Thymus (tissue), 11 donors: ENCODE results near the gene SLCO3A1. TPM values are rescaled to one million over a fixed set of nuclear protein-coding genes. Genes with fewer than 3 reads are reported as not detected.

ENCODE experiments used
- DNase-seq, 9 donors: peaks; one replicate each; pipeline ENCODE4 v3.0.0-alpha.2; 2013; ENCODE audit warnings: low spot score in 9 of 9, low read depth in 6 of 9, missing footprints in 1 of 9
- H3K27ac ChIP-seq, 2 donors: one replicate each; pipeline ENCODE4 v1.5.1; 2013; ENCODE audit warnings: control low read depth in 1 of 2, low read depth in 1 of 2, low read length in 1 of 2, mild to moderate bottlenecking in 1 of 2, moderate library complexity in 1 of 2
- H3K27me3 ChIP-seq, 2 donors: one replicate each; pipeline ENCODE4 v1.5.1; 2013; ENCODE audit warnings: low read length in 1 of 2; ENCODE audit not compliant: control insufficient read depth in 2 of 2, insufficient read depth in 1 of 2
- H3K36me3 ChIP-seq, 2 donors: one replicate each; pipeline ENCODE4 v1.5.1; 2013; ENCODE audit warnings: low read length in 1 of 2, mild to moderate bottlenecking in 1 of 2, moderate library complexity in 1 of 2; ENCODE audit not compliant: control insufficient read depth in 2 of 2, insufficient read depth in 2 of 2
- H3K4me1 ChIP-seq, 2 donors: one replicate each; pipeline ENCODE4 v1.5.1; 2013; ENCODE audit warnings: low read length in 2 of 2; ENCODE audit not compliant: control insufficient read depth in 2 of 2, insufficient read depth in 2 of 2
- H3K4me3 ChIP-seq, 2 donors: one replicate each; pipeline ENCODE4 v1.5.1; 2013; ENCODE audit warnings: low read length in 2 of 2, control low read depth in 1 of 2, mild to moderate bottlenecking in 1 of 2
- H3K9me3 ChIP-seq, 2 donors: one replicate each; pipeline ENCODE4 v1.5.1; 2013; ENCODE audit warnings: low read length in 1 of 2, mild to moderate bottlenecking in 1 of 2; ENCODE audit not compliant: control insufficient read depth in 2 of 2, insufficient read depth in 1 of 2
- WGBS: extraction: QIAGEN DNeasy Blood & Tissue Kit; methylation state at CpG from one replicate; pipeline ENCODE4 v1.1.7; 2013; 5-methylcytosine and 5-hydroxymethylcytosine counted together
- polyA plus RNA-seq: library from polyadenylated mRNA; stranded (reverse); fragments of 200-250 nt; gene quantifications from one replicate; pipeline ENCODE4 v1.2.3, GENCODE V29; 2013
- total RNA-seq: library from RNA; stranded (reverse); fragments of 120-200 nt; gene quantifications from one replicate; pipeline ENCODE4 v1.2.4, GENCODE V29; 2013
- donor health status: healthy.

SLCO3A1 gene
- total and polyA plus RNA-seq, 2 donors, result 1.6 to 7.9 TPM

DNA sequence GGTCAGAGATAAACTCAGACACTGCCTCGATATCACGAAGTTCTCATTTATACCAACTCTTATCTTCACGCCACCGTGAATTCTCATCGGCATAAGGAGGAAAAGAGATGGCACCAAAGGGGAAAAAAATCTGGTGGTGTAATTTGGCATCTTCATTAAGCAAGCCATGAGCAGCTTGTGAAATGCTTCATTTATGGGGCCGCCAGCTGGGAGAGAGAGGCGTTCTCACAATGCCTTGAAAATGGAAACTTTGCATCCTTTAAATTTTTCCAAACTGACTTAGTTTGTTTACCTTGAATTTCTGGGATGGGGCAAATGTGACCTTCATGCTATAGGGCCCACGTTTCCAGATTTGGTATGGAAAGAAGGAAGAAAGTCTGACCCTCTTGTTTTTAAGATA, 297.7 kb downstream of the SLCO3A1 start:
- WGBS, result 90% methylated on average over 8 of the region's 8 CpGs
- Histone ChIP-seq H3K9me3 (no peaks in the 10 kb centered on the region), H3K4me3 (no peak overlapping the region), H3K36me3 (no peaks in the 10 kb centered on the region), H3K27me3 (no peaks in the 10 kb centered on the region), H3K27ac (no peak overlapping the region), H3K4me1 (peaks cover 5 to 20% of the 10 kb centered on the region in 2 donors)
- DNase-seq, result no peak

DNA sequence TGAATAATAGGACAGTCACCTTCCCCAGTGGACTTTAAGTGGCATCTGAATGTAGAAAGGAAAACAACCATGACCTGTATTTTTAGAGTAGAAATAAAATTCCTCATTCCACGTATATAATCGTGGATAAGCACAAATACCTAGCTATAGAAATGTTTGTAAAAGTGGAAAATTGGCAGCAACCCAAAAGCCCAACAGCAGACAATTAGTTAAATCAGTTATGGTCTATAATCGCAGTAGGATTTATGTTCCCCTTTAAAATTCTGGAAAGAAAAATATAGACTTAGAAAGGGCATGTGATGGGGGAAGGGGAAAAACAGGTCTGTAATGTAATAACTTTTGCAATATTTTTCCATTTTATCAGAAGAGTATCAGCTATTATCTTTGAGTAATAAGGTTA, 298.2 kb downstream of the SLCO3A1 start:
- Histone ChIP-seq H3K27me3 (no peaks in the 10 kb centered on the region), H3K4me3 (no peak overlapping the region), H3K36me3 (no peaks in the 10 kb centered on the region), H3K4me1 (peaks cover 5 to 18% of the 10 kb centered on the region in 2 donors), H3K9me3 (no peaks in the 10 kb centered on the region), H3K27ac (no peak overlapping the region)
- no peak for DNase-seq
- WGBS, result 87% methylated on average over 3 of the region's 3 CpGs

GRCh38 chr15:92152983-92153382, 299.5 kb downstream of the SLCO3A1 start:
- H3K9me3 ChIP-seq, result no peaks in the 10 kb centered on the region
- H3K27ac ChIP-seq, result no peak overlapping the region
- no peak overlapping the region for H3K4me3 ChIP-seq
- H3K27me3 ChIP-seq, result no peaks in the 10 kb centered on the region
- no peaks in the 10 kb centered on the region for H3K36me3 ChIP-seq
- H3K4me1 ChIP-seq, result peaks cover 5 to 14% of the 10 kb centered on the region in 2 donors
- WGBS, result 97% methylated on average over 1 of the region's 1 CpG
- DNase-seq, result no peak

DNA sequence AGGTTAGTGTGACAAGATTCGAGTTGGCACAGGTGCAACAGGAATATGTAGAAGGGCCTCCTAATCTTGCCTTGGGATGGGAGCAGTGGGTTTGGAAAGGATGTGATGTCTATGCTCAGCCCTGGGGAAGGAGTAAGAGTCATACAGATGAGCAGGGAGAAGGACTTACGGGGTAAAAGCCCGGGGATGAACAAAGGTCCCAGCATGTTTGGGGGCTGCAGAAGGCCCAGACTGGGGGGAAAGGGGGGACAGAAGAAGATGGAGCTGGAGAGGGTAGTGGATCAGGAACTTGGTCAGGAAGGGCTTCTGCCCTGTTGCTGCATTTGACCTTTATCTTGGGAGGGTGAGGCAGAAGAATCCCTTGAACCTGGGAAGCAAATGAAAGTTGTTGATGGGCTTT, 300.1 kb downstream of the SLCO3A1 start:
- no peaks in the 10 kb centered on the region for H3K27me3 ChIP-seq
- no peak overlapping the region for H3K27ac ChIP-seq
- WGBS, result 99% methylated on average over 3 of the region's 3 CpGs
- H3K4me3 ChIP-seq, result no peak overlapping the region
- no peak for DNase-seq
- H3K36me3 ChIP-seq, result no peaks in the 10 kb centered on the region
- H3K4me1 ChIP-seq, result peaks cover 5 to 15% of the 10 kb centered on the region in 2 donors
- no peaks in the 10 kb centered on the region for H3K9me3 ChIP-seq

DNA sequence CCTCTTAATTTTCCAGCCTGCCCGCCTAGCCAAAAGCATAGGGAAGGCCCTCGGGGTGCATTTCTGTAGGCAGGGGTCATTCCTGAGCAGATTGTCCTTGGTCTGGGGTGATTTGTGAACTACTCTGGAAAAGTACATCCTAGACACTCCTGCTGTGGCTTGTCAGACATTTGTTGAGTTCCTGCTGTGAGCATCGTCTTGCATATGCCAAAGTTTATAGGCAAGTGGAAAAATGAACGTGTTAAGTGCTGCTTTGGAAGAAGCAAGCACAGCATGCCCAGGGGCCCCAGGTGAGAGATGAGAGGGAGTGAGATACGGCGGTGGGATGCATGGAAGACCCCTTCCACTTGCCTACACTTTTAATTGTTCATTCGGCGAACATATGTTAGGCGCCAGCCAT, 302.4 kb downstream of the SLCO3A1 start:
- no peak for DNase-seq
- Histone ChIP-seq H3K4me3 (no peak overlapping the region), H3K9me3 (no peaks in the 10 kb centered on the region), H3K27me3 (no peaks in the 10 kb centered on the region), H3K27ac (no peak overlapping the region), H3K36me3 (no peaks in the 10 kb centered on the region), H3K4me1 (peaks cover 5 to 15% of the 10 kb centered on the region in 2 donors)
- 98% methylated on average over 9 of the region's 9 CpGs for WGBS

DNA sequence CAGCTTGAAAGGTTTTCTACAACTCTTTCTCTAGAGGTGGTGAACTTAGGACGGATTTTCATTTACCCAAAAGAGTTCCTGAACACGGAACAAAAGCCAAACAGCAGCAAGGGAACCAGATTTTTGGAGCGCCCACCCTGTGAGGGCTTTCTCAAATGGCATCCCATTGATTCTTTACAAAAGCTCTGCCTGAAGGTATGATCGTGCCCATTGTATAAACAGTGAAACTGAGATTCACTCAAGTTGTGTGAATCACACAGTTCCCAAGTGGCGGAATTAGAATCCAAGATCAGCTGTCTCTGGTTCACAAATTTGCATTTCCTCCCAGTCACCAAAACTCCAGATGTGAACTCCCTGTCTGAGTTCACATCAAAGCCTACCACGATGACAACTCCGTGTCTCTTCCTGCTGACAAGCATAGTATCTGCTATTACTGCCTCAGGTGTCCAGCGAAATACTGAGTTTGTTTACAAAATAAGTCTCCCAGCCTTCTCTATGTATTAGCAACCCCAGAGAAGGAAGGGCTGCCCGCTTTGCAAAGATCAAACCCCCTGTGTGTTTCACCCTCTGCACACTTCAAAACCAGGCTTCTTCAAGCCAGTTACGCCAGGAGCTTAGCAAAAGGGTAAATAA, 304.3 kb downstream of the SLCO3A1 start:
- WGBS, result 93% methylated on average over 10 of the region's 10 CpGs
- Histone ChIP-seq H3K36me3 (no peaks in the 10 kb centered on the region), H3K9me3 (no peaks in the 10 kb centered on the region), H3K4me1 (peaks cover 5 to 15% of the 10 kb centered on the region in 2 donors), H3K27ac (no peak overlapping the region), H3K27me3 (no peaks in the 10 kb centered on the region), H3K4me3 (no peak overlapping the region)
- no peak for DNase-seq

- Histone ChIP-seq H3K27ac (no peak overlapping the region), H3K4me3 (no peak overlapping the region), H3K4me1 (peaks cover 5 to 21% of the 10 kb centered on the region in 2 donors), H3K9me3 (no peaks in the 10 kb centered on the region), H3K36me3 (no peaks in the 10 kb centered on the region), H3K27me3 (no peaks in the 10 kb centered on the region)
- 85% methylated on average over 6 of the region's 6 CpGs for WGBS
- DNase-seq, result no peak
These were observed 304.9 kb downstream of the SLCO3A1 start for GRCh38 chr15:92158426-92158825.

GRCh38 chr15:92159481-92159880, 306.0 kb downstream of the SLCO3A1 start:
- peaks cover 7 to 21% of the 10 kb centered on the region in 2 donors for H3K4me1 ChIP-seq
- no peaks in the 10 kb centered on the region for H3K9me3 ChIP-seq
- H3K27me3 ChIP-seq, result no peaks in the 10 kb centered on the region
- 96% methylated on average over 2 of the region's 2 CpGs for WGBS
- no peak for DNase-seq
- H3K27ac ChIP-seq, result no peak overlapping the region
- H3K36me3 ChIP-seq, result no peaks in the 10 kb centered on the region
- H3K4me3 ChIP-seq, result no peak overlapping the region

- no peaks in the 10 kb centered on the region for H3K36me3 ChIP-seq
- no peak overlapping the region for H3K27ac ChIP-seq
- no peak overlapping the region for H3K4me3 ChIP-seq
- WGBS, result 90% methylated on average over 15 of the region's 15 CpGs
- no peak for DNase-seq
- no peaks in the 10 kb centered on the region for H3K9me3 ChIP-seq
- no peaks in the 10 kb centered on the region for H3K27me3 ChIP-seq
- H3K4me1 ChIP-seq, result peaks cover 7 to 18% of the 10 kb centered on the region in 2 donors
These were observed 306.7 kb downstream of the SLCO3A1 start for GRCh38 chr15:92159906-92160841.
